Lower leg skin (tissue), 4 donors: ENCODE data around the gene CRYAB. TPM values are rescaled to one million over a fixed set of nuclear protein-coding genes. Genes with fewer than 3 reads are reported as not detected.

Experiments used
- DNase-seq, 2 donors: peaks; one replicate each; pipeline ENCODE4 v3.0.0-alpha.2; 2019; ENCODE audit warnings: low spot score in 2 of 2
- H3K4me3 ChIP-seq: fragments of 200-600 bp; sonication (generic); 2 replicates; pipeline ENCODE4 v1.5.1; 2017; ENCODE audit warnings: mild to moderate bottlenecking, low read depth; ENCODE audit not compliant: poor library complexity, severe bottlenecking
- POLR2A ChIP-seq, 2 donors: fragments of 450-650 bp; IDR thresholded peaks; one replicate each; pipeline ENCODE4 v1.6.1; 2016 to 2017; ENCODE audit warnings: antibody characterized with exemption in 2 of 2, mild to moderate bottlenecking in 1 of 2, moderate library complexity in 1 of 2
- WGBS, 2 donors: methylation state at CpG; one replicate each; pipeline ENCODE4 v1.1.5; 2018; 5-methylcytosine and 5-hydroxymethylcytosine counted together
- intact Hi-C: fragments of 100-400 bp; cut with DNase I; formaldehyde crosslinking; loops from one replicate; pipeline ENCODE4 v1.15.0; 2023; ENCODE audit warnings: low total_unique reads
- total RNA-seq, 4 donors: library from RNA; depleted of rRNA; stranded (reverse); fragments of >200 nt; gene quantifications; one replicate each; pipeline ENCODE4 v1.1.0, GENCODE V29; 2016
- TF ChIP-seq, protein P1 (sequence below), 3 donors: fragments of 450-650 bp; IDR thresholded peaks; one replicate each; pipeline ENCODE4 v1.5.1; 2016; ENCODE audit warnings: antibody characterized with exemption in 3 of 3, mild to moderate bottlenecking in 3 of 3, moderate library complexity in 2 of 3

Gene CRYAB
- total RNA-seq, 4 donors from 2014 or later: 130 to 209 (median 200) TPM

DNA sequence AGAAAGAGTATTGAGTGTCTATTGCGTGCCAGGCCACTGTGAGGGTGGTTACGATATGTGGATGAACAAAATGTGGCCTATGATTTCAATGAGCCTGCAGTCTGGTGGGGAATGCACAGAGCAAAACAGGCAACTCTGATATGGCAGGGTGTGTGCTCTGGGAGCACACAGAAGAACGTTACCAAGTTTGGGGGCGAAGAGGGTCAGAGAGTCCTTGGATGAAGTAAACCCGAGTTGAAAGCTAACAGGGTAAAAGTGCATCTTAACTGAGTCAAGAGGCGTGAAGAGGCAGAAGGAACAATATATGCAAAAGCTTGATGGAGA lies 32.0 kb downstream of the CRYAB start:
- TF ChIP-seq POLR2A (IDR thresholded peaks at IDR 0.05): no peak
- TF ChIP-seq, protein P1, sequence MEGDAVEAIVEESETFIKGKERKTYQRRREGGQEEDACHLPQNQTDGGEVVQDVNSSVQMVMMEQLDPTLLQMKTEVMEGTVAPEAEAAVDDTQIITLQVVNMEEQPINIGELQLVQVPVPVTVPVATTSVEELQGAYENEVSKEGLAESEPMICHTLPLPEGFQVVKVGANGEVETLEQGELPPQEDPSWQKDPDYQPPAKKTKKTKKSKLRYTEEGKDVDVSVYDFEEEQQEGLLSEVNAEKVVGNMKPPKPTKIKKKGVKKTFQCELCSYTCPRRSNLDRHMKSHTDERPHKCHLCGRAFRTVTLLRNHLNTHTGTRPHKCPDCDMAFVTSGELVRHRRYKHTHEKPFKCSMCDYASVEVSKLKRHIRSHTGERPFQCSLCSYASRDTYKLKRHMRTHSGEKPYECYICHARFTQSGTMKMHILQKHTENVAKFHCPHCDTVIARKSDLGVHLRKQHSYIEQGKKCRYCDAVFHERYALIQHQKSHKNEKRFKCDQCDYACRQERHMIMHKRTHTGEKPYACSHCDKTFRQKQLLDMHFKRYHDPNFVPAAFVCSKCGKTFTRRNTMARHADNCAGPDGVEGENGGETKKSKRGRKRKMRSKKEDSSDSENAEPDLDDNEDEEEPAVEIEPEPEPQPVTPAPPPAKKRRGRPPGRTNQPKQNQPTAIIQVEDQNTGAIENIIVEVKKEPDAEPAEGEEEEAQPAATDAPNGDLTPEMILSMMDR (IDR thresholded peaks at IDR 0.05): no peak
- 42 to 55% methylated on average over 6 of the region's 6 CpGs for WGBS, 2 donors
- H3K4me3 ChIP-seq: peak overlapping the region; percentile 49
- no peak for DNase-seq
- intact Hi-C loops: no loop called here

DNA sequence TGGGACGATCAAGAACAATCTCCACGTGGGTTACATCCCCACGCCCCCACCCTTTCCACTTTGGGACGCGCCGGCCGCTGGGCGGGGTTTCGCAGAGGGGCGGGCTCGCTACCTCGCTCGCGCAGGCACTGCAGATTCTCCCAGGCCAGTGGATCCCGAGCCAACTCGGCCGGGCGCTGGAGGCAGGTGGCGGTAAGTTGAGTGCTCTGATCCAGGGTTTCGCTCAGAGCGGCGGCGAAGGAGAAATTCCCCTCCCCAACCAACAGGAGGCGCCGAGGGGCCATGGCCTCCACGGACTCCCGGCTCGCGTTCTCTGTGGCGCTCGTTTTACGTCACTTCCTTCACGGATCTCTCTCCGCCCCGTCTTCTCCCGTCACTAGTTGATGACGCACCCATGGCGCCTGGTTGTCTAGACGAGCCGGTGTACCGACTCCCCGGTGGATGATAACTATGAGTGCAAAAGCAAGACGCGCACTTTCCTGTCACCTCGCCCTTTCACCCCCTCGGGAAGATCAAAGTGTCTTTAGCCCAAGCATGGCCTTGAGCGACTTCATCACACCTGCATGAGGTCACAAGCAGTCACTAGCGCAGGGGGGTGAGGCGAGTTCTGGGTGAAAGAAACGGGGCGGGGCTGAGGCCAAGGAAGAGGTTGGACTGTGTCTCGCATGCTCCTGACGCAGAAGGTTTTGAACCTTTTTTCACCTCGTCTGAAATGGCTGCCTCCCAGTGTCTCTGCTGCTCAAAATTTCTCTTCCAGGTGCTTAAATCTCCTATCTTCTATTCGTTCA lies 32.5 kb downstream of the CRYAB start, which contains the start of the genes CFAP68 and FDXACB1:
Gene CFAP68, plus strand, starts transcription at position 693 of the 788 bp plus-strand sequence. Its CDS starts 20 bp downstream, at position 713.
Gene FDXACB1, minus strand, starts transcription at position 317 of the 788 bp plus-strand sequence. Its CDS starts 33 bp downstream, at position 284.
- intact Hi-C loops: no loop called here

DNA sequence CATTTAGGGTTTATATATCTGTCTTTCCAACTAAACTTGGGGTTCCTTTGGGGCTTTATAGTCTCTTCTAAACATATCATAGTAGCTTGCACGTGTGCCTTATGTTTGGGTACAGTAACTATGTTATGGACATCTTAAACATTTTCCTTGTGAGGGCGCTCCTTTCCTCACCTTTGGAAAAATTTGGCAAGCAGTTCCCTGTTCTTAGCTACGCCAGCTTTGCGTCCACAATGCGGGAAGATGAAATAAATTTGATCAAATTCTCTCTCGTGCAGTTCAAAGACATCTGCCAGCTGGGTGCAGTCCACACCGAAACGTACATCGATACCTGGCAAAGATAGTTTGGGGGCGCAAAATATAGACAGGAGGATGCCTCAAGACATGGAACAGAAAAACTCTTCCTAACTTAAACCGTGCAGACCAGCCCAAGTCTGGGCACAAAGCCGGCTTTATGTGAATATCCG lies 33.2 kb downstream of the CRYAB start:
- 1% methylated on average over 13 of the region's 13 CpGs for WGBS, 2 donors
- H3K4me3 ChIP-seq: peak overlapping the region; percentile 49
- intact Hi-C loops: no loop called here
- TF ChIP-seq, protein P1 (IDR thresholded peaks at IDR 0.05): no peak
- TF ChIP-seq POLR2A (IDR thresholded peaks at IDR 0.05): no peak
- no peak for DNase-seq

More for the DNA sequence above, 32.5 kb downstream of the CRYAB start, which contains the start of the genes CFAP68 and FDXACB1:
- H3K4me3 ChIP-seq: peak within 1 kb of the TSS; percentile 49
- TF ChIP-seq, protein P1 (IDR thresholded peaks at IDR 0.05): peak in 2 of 3 donors; percentile 25 to 96
- no peak for TF ChIP-seq POLR2A (IDR thresholded peaks at IDR 0.05)
- peak; percentile 97 to 99 for DNase-seq
- WGBS, 2 donors: 0 to 1% methylated on average over 48 of the region's 55 CpGs

DNA sequence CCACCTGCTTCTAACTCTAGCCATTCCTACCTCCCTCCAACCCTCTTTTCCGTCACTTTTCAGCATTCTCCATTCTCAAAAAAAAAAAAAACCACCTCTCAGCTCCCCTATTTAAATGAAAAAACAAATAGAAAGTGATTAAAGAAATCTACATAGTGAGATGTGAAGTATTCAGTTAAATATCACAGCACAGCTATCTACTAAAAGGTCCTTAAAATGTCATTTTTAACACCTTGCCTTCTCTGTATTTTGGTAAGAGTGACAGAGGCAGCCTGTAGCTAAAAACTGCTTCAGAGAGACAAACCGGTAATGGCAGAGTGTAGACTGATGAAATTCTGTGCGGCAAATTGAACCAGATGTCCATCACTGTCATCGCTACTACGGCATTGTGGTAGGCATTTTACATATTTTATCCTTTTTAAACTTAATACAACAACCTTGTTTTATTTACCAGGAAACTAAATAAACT lies 39.8 kb downstream of the CRYAB start:
- no peak overlapping the region for H3K4me3 ChIP-seq
- intact Hi-C loops: no loop called here
- DNase-seq: no peak
- no peak for TF ChIP-seq POLR2A (IDR thresholded peaks at IDR 0.05)
- TF ChIP-seq, protein P1 (IDR thresholded peaks at IDR 0.05): no peak
- 34 to 49% methylated on average over 5 of the region's 5 CpGs for WGBS, 2 donors

DNA sequence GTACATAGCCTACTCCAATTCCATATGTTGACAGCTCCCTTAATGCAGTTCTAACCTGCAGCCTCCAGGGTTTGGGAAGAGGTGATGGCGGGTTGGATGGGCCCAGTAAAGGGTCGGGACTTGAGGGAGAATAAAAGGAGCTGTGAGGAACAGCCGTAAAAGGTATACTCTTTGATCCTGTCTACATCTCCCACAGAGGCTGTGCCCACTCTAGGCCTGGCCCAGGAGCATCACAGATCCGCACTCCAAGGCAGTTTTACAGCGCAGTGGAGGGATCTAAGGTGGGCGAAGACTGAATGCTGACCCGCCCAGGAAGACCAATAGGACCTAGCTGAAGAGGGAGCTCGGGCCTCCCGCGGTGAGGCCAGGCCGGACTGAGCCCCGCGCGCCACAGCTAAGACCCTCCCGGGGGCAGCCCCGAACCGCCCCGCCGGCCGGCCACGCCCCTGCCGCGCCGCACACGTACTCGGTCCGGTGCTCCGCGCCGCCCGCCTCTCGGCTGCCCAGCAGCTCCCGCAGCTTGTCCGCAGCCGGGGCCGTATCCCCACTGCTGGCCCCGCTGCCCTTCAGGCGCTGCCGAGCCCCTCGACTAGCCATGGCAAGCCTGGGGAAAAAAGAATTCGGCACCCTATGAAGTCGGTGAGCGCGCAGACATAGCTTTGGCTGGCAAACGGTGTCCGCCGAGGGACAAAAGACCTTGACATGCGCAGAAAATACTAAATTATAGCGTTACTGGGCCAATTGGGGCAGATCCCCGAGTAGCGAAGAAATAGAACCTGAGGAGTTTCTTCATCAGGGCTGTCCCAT lies 40.5 kb downstream of the CRYAB start, which contains the start of gene ALG9:
Gene ALG9, minus strand, starts transcription at position 696 of the 807 bp plus-strand sequence. Its CDS starts 99 bp downstream, at position 597.
- 0 to 1% methylated on average over 26 to 44 of the region's 51 CpGs for WGBS, 2 donors
- no peak for TF ChIP-seq POLR2A (IDR thresholded peaks at IDR 0.05)
- TF ChIP-seq, protein P1 (IDR thresholded peaks at IDR 0.05): no peak
- peak; percentile 76 to 96 for DNase-seq
- intact Hi-C loops: no loop called here
- H3K4me3 ChIP-seq: peak within 1 kb of the TSS; percentile 96
